Thyroid gland (tissue), 4 donors: ENCODE results near the gene SLC7A5. TPM values are rescaled to one million over a fixed set of nuclear protein-coding genes. Genes with fewer than 3 reads are reported as not detected.

Source experiments
- DNase-seq, 2 donors: peaks; one replicate each; pipeline ENCODE4 v3.0.0-alpha.2; 2019
- H3K27ac ChIP-seq, 3 donors: fragments of 200-600 bp; sonication (generic); 1 replicate in 2 of 3; 2 replicates in 1 of 3; pipeline ENCODE4 v1.5.1; 2016 to 2019; ENCODE audit warnings: mild to moderate bottlenecking in 1 of 3, moderate library complexity in 1 of 3
- H3K27me3 ChIP-seq: fragments of 200-600 bp; sonication (generic); one replicate; pipeline ENCODE4 v1.5.1; 2019
- H3K36me3 ChIP-seq, 2 donors: fragments of 200-600 bp; sonication (generic); one replicate each; pipeline ENCODE4 v1.5.1; 2016 to 2019
- H3K4me1 ChIP-seq, 2 donors: fragments of 200-600 bp; sonication (generic); one replicate each; pipeline ENCODE4 v1.5.1; 2017 to 2019
- H3K4me3 ChIP-seq, 3 donors: fragments of 200-600 bp; sonication (generic); replicated peaks in 1 of 3; 1 replicate in 2 of 3; 2 replicates in 1 of 3; pipeline ENCODE4 v1.5.1; 2016; ENCODE audit warnings: mild to moderate bottlenecking in 1 of 3
- H3K9me3 ChIP-seq: fragments of 200-600 bp; sonication (generic); one replicate; pipeline ENCODE4 v1.5.1; 2017
- CTCF ChIP-seq, 6 experiments: fragments of 200-600 bp in 3 of 6; fragments of 450-650 bp in 3 of 6; sonication (generic) in 3 of 6; IDR thresholded peaks; one replicate each; pipeline ENCODE4 v1.5.1; 2016 to 2019; ENCODE audit warnings: antibody characterized with exemption in 6 of 6, mild to moderate bottlenecking in 2 of 6, inconsistent platforms in 1 of 6, moderate library complexity in 1 of 6
- POLR2A ChIP-seq, 2 donors: fragments of 450-650 bp; IDR thresholded peaks; one replicate each; pipeline ENCODE4 v1.6.1; 2017; ENCODE audit warnings: antibody characterized with exemption in 2 of 2, mild to moderate bottlenecking in 2 of 2, moderate library complexity in 1 of 2
- WGBS, 2 donors: methylation state at CpG; one replicate each; pipeline ENCODE4 v1.1.5; 2017; 5-methylcytosine and 5-hydroxymethylcytosine counted together
- intact Hi-C: fragments of 100-400 bp; cut with DNase I; formaldehyde crosslinking; loops from one replicate; pipeline ENCODE4 v1.15.1; 2023
- total RNA-seq, 4 donors: library from RNA; depleted of rRNA; stranded (reverse); fragments of >200 nt; gene quantifications; one replicate each; pipeline ENCODE4 v1.2.3, GENCODE V29; 2016

SLC7A5 gene
- total RNA-seq, 4 donors from 2014 or later, result 1.1 to 5.2 (median 2.2) TPM

GRCh38 chr16:87824991-87825841 is 44.1 kb downstream of the SLC7A5 start:
- no peak overlapping the region for H3K27ac ChIP-seq
- no peaks in the 10 kb centered on the region for H3K4me1 ChIP-seq
- H3K4me3 ChIP-seq, result no peak overlapping the region
- H3K36me3 ChIP-seq, result no peaks in the 10 kb centered on the region
- H3K27me3 ChIP-seq, result no peaks in the 10 kb centered on the region
- DNase-seq, result no peak
- H3K9me3 ChIP-seq, result no peaks in the 10 kb centered on the region
- TF ChIP-seq CTCF (IDR thresholded peaks at IDR 0.05) (no peak), POLR2A (IDR thresholded peaks at IDR 0.05) (no peak)
- intact Hi-C loops, result no loop called here
- 85 to 88% methylated on average over 24 to 26 of the region's 29 CpGs for WGBS, 2 donors

- intact Hi-C loops, result no loop called here
- TF ChIP-seq CTCF (IDR thresholded peaks at IDR 0.05) (no peak), POLR2A (IDR thresholded peaks at IDR 0.05) (no peak)
- H3K36me3 ChIP-seq, result no peaks in the 10 kb centered on the region
- no peak overlapping the region for H3K4me3 ChIP-seq
- no peaks in the 10 kb centered on the region for H3K27me3 ChIP-seq
- DNase-seq, result no peak
- no peaks in the 10 kb centered on the region for H3K4me1 ChIP-seq
- WGBS, 2 donors, result 81 to 84% methylated on average over 14 to 17 of the region's 19 CpGs
- H3K27ac ChIP-seq, result no peak overlapping the region
- no peaks in the 10 kb centered on the region for H3K9me3 ChIP-seq
Observed at GRCh38 chr16:87824016-87824990, 45.0 kb downstream of the SLC7A5 start.

- WGBS, 2 donors, result 87 to 91% methylated on average over 21 of the region's 24 CpGs
- Histone ChIP-seq H3K4me1 (no peaks in the 10 kb centered on the region), H3K36me3 (no peaks in the 10 kb centered on the region), H3K4me3 (no peak overlapping the region), H3K27ac (no peak overlapping the region), H3K27me3 (no peaks in the 10 kb centered on the region), H3K9me3 (no peaks in the 10 kb centered on the region)
- intact Hi-C loops, result no loop called here
- TF ChIP-seq POLR2A (IDR thresholded peaks at IDR 0.05) (no peak), CTCF (IDR thresholded peaks at IDR 0.05) (no peak)
- no peak for DNase-seq
Observed at GRCh38 chr16:87823181-87823929, 46.0 kb downstream of the SLC7A5 start.

- DNase-seq, result no peak
- 55 to 67% methylated on average over 36 to 38 of the region's 38 CpGs for WGBS, 2 donors
- Histone ChIP-seq H3K9me3 (no peaks in the 10 kb centered on the region), H3K36me3 (no peaks in the 10 kb centered on the region), H3K27ac (no peak overlapping the region), H3K4me1 (no peaks in the 10 kb centered on the region), H3K27me3 (no peaks in the 10 kb centered on the region), H3K4me3 (no peak overlapping the region)
- intact Hi-C loops, result no loop called here
- TF ChIP-seq POLR2A (IDR thresholded peaks at IDR 0.05), result no peak
- no peak for TF ChIP-seq CTCF (IDR thresholded peaks at IDR 0.05)
Observed at GRCh38 chr16:87822108-87822970, 47.0 kb downstream of the SLC7A5 start.
